GM12874 (cell line): ENCODE measurements around the gene ZNF644.

Experiments
- CTCF ChIP-seq: IDR thresholded peaks from 2 replicates; pipeline ENCODE4 v1.5.1; 2011; ENCODE audit warnings: low read depth, mild to moderate bottlenecking, control low read depth, low read length, moderate library complexity; ENCODE audit not compliant: insufficient read depth

ZNF644 gene

GRCh38 chr1:90993245-90993644 lies 28.6 kb downstream of the ZNF644 start:
- TF ChIP-seq CTCF: no peak

DNA sequence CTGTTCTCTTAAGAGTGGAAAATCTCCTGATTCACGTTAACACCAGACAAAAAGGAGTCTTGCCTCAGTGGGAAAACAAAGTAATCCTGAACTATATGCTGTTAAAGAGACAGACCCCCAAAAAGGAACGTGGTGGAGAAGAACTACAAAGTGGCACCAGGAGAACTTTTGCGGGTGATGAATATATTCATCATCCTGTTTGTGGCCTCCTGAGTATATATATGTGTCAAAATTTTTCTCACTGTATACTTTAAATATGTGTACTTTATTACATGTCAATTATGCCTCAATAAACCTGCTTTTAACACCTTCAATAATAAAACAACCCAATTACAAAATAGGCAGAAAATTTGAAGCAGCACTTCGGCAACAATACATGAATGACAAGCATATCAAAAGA lies 31.1 kb downstream of the ZNF644 start:
- no peak for TF ChIP-seq CTCF

DNA sequence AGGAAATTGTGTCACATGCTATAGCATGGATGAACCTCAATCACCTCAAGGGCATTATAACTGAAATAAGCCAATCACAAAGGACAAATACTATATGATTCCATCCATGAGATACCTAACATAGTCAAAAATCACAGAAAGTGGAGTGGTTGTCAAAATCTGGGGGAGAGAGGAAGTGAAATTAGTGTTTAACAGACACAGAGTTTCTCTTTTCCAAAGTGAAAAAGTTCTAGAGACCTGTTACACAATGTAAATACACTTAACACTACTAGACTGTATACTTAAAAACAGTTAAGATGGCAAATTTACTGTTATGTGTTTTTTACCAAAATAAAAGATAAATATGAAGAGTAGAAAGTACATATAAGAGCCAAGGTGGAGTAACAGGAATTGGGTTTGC lies 31.8 kb downstream of the ZNF644 start:
- TF ChIP-seq CTCF: no peak

DNA sequence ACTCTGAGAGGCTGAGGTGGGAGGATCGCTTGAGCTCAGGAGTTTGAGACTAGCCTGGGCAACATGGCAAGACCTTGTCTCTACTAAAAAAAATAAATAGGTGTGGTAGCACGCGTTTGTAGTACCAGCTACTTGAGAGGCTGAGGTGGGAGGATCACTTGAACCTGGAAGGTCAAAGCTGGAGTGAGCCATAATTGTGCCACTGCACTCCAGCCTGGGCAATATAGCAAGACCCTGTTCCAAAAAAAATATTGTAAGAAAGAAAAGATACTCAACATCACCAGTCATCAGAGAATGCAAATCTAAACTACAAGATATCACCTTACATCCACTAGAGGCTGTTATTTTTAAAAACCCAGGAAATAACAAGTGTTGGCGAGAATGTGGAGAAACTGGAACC lies 32.5 kb downstream of the ZNF644 start:
- TF ChIP-seq CTCF: no peak

DNA sequence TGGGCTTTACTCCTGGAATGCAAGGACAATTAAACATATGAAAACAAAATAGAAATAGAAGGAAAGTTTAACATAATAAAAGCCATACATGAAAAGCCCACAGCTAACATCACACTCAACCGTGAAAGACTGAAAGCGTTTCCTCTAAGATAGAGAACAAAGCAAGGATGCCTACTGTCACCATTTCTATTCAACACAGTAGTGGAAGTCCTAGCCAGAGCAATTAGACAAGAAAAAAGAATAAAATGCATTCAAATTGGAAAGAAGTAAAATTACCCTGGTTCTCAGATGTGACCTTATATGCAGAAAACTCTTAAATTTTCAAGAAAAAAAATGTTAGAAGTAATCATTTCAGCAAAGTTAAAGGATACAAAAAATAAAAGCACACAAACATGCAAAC lies 34.0 kb downstream of the ZNF644 start:
- no peak for TF ChIP-seq CTCF

DNA sequence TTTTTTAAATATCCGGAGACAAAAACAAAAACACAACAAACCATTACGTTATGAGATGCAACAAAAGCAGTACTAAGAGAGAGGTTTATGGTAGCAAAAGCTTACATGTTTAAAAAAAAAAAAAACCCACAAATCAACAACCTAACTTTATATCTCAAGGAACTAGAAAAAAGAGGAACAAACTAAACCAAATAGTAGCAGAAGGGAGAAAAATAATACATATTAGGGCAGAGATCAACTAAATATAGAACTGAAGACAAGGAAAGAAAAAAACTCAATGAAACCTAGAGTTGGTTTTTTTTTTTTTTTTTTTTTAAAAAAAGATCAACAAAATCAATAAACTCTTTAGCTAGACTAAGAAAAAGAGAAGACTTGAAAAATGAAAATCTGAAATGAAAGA lies 34.9 kb downstream of the ZNF644 start:
- no peak for TF ChIP-seq CTCF

DNA sequence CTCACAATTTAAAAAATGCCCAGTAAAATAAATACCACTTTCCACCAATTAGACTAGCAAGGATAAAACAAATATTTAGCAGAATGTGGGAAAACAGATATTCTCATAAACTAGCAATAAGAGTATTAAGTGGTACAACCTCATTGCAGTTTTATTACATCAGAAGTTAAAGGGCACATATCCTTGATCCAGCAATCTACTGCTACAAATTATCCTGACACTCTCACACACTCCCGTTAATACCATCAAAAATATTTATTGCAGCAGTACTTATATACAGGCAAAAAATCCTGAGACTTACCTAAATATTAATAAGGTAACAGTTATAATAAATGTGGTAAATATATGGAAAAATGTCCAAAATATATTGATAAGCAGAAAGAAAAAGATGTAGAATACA lies 44.3 kb downstream of the ZNF644 start:
- TF ChIP-seq CTCF: no peak
